Stimulated activated CD4-positive, alpha-beta T cell treated with anti-CD3 and anti-CD28 coated beads, Interleukin-12 subunit alpha, Interleukin-12 subunit beta, amount 100 ng/mL, for 4 hours (primary cell): Measurements from ENCODE around the gene C9orf152.
"Not testable (repeated sequence)": the region's sequence is repeated elsewhere in the genome, so short reads cannot be mapped to it uniquely, and the experiment has no call there.

ENCODE experiments used
- DNase-seq: peaks from one replicate; pipeline ENCODE4 v3.0.0-alpha.2; 2020

The C9orf152 gene

DNA sequence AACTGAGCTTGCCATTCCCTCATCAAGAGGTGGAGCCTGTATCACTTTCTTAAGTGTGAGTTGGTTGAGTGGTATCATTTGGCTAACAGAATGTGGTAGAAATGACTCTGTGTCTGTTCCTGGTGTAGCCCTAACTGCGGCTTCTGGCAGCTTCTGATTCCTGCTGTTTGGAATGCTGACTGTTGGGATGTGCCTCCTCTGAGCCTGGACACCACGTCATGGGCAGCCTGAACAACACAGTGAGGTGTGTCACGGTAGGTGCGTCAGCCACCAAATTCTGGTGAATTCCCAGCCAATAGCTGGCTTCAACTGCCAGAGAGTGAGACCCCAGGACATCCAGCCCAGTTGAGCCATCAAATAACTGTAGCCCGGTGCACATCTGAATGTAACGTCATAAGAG, 6.1 kb upstream of the C9orf152 start:
- DNase-seq, result no peak

DNA sequence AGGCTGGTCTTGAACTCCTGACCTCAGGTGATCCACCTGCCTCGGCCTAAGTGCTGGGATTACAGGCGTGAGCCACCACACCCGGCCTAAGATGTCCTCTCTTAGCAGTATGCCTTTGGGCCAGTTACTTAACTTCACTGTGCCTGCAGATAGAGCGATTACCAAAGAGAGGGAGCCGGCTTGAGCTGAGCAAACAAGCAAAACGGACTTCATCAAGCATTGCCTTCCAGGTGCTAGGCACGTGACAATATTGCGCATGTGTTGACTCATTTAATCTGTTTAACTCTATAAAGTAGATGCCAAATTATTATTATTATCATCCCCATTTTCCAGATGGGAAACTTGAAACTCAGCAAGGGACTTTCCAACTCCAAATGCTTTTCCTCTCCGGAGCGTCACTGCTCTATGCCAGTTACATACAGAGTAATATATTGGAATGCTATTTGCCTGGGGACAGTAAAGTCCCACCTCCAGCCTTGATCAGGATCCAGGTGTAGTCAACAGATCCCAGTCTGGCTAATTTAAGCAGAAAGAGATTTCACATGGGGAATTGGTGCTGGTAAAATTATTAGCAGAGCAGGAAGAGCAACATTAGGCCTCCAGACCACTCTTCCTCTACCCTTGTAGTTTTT, 5.6 kb upstream of the C9orf152 start:
- no peak for DNase-seq

- DNase-seq, result no peak
These were observed 803 bp downstream of the C9orf152 start for GRCh38 chr9:110207071-110207641.

- no peak for DNase-seq
These were observed 1.6 kb downstream of the C9orf152 start for GRCh38 chr9:110206389-110206788.

- DNase-seq, result not testable (repeated sequence)
These were observed 2.3 kb downstream of the C9orf152 start for GRCh38 chr9:110205612-110206011.

DNA sequence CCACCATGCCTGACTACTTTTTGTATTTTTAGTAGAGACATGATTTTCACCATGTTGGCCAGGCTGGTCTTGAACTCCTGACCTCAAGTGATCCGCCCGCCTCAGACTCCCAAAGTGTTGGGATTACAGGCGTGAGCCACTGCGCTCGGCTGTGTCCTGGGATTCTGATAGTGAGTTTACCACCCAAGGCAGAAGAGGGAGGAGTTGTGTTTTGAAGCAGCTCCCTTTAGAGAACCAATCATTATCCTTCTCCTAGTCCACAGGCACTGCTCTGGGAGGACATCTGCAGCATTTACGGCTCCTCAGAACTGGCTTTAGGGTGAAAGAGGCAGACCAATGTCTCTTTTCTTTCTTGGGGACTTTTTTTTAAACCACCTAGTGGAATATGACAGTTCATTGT, 5.7 kb downstream of the C9orf152 start:
- DNase-seq, result no peak

- DNase-seq, result no peak
These were observed 8.3 kb downstream of the C9orf152 start for GRCh38 chr9:110199643-110200042.

DNA sequence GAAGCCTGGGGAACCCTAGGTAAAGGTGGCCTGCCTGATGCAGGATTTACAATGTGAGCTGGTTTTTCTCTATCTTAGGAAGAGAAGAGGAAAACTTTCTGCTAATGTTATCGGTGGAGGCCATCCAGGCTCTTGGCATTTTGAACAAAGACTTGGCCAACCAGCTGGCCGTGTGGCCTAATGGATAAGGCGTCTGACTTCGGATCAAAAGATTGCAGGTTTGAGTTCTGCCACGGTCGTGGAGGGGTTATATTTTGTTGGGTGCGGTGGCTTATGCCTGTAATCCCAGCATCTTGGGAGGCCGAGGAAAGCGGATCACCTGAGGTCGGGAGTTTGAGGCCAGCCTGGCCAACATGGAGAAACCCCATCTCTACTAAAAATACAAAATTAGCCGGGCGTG, 9.6 kb downstream of the C9orf152 start:
- no peak for DNase-seq

DNA sequence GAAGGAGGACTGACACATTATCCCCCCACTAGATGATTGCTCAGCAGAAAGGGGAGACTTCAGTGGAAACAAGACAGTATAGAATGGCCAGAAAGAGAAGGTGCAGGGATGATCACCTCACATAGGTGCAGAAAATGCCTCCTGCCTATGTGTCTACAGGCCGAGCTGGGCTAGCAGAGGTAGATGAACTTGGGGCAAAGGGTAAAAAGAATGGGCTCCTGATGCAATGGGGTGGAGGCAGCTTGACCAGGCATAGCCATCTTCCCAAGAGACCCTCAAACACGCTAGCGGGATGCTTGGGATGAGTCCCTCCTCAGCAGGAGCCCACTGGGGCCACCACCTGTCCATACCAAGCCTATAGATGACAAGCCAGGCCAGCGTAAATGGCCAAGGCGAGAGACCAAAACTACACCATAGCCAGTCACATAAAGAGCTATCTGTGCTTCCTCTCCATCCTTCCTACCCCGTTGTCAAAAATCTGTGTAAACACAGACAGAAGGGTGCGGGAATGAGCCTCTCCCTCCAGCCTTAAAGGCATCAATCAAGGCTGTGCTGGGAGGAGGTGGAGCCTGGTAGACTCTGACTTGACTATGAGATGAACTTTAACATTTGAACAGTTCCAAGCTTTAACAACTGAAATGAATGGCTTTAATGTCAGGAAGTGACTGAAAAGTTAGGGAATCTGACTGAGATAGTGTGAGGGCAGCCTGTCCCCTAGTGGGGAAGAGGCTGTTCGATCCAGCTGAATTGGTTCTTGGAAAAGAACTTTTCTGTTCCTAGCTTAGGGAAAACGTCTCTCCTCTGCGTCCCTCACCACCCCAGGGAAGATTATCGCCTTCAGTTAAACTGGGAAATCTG, 10.4 kb downstream of the C9orf152 start:
- DNase-seq, result no peak

DNA sequence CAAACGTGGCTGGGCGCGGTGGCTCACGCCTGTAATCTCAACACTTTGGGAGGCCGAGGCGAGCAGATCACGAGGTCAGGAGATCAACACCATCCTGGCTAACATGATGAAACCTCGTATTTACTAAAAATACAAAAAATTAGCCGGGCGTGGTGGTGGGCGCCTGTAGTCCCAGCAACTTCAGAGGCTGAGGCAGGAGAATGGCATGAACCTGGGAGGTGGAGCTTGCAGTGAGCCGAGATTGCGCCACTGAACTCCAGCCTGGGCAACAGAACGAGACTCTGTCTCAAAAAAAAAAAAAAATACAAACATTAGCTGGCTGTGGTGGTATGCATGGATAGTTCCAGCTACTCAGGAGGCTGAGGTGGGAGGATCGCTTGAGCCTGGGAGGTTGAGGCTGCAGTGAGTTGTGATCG, 11.9 kb downstream of the C9orf152 start:
- DNase-seq, result not testable (repeated sequence)

- DNase-seq, result no peak
These were observed 15.3 kb downstream of the C9orf152 start for GRCh38 chr9:110192531-110193261.

DNA sequence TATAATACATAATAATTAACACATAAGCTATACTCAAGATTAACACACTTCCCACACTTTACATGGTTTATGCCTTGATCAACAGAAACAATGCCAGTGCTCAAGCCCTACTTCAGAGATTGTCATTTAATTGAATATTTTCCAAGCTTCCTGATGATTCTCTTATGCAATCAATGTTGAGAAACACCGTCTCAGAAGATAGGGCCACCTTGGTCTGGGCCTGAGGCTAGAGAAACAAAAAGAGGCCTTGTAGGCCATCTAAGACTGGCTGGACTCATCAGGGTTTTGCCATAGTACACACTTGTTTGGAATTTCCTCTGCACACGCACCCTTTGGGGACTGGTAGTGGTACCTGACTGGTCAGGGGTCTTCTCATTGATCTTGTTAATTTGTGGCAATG, 16.3 kb downstream of the C9orf152 start:
- DNase-seq, result no peak

GRCh38 chr9:110189559-110190320, 18.2 kb downstream of the C9orf152 start:
- no peak for DNase-seq

DNA sequence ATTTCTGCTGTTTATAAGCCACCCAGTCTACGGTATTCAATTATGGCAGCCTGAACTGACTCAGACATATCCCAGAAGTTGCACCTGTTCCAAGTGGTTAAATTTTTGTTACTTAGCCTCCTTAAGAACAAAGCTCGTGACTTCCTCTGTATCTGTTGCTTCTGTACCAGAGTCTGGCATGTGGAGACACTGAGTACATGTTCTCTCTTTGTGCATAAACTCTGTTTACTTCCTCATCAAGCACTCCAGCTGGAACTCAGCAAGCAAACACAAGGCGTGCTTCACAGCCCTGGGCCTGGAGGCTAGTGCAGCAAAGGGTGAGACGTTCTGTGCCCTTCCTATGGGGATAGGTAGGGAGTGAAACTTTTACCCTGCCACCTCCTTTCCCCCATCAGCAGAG, 19.0 kb downstream of the C9orf152 start:
- DNase-seq, result no peak

GRCh38 chr9:110188101-110188500, 19.9 kb downstream of the C9orf152 start:
- DNase-seq, result no peak

GRCh38 chr9:110187126-110187525, 20.8 kb downstream of the C9orf152 start:
- no peak for DNase-seq

DNA sequence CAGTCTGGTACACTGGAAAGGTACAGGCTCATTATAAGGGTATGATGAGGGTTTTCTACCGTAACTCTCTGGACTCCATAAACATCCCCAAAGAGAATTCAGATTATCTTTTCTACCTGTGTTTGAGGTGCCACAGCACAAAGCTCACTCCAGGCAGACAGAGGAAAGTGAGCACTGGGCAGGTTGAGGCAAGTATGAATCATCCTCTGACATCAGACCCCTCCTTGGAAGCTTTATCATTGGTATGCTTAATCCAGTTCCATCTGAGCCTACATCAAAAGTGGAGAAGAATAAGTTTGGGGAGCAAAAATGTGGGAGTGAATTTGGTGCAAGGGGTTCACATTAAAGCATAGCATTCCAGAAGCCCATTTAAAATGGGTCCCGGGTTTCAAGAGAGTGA, 21.7 kb downstream of the C9orf152 start:
- DNase-seq, result no peak

DNA sequence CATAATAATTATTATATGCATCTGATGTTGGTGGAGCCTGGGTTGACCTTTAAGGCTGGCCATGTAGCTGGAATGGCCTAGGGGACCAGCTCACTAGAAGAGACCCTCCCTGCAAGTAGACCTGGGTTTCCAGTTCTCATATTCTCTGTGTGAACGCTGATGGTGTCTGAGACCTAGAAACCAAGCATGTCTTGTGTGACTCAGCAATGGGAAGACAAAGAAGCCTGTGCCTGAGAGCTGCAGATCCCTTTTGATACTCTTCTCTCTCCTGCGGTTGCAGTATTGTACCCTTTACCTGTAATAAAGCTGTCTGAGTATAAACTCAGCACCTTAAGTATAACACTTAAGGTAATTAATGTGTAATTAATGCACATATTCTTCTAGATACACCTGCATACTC, 22.2 kb downstream of the C9orf152 start:
- no peak for DNase-seq

DNA sequence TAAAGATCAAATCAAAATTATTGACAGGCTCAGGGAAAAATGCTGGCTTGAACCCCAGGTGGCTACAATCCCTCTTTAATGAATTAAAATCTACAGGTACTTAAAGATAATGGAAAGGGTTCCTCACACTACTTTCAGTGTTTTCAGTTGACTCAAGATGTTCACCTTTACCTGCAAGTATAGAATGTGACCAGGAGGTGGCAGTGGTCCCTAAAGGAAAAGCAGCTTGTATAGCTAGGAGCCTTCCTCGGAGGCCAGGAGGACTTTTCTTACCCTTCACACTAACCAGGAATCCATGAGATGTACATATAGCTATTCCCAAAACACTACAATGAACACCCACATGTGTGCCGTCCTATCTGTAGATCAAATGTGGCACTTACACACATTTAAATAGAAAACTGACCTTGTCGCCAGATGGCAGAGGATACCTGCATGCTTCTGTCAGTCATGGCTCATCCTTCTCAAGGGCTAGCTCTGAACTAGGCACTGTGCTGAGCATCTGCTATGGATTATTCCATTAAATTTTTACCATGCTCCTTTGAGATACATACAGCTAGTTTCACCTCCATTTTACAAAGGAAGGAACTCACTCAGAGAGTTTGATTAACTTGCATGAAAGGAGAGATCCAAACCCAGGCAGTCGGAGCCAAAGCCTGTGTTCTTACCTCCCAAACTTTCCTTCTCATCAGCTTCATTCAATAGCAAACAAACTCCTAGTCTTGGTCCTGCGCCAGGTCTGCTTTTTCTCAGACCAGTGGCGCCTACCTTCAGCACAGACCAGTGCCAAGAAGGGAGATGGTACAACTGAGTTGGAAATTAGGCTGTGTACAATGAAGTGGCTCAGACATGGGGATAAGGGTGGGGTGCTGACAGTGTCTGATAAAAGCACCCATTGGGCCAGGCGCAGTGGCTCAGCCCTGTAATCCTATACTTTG, 24.5 kb downstream of the C9orf152 start:
- peak; percentile 32 for DNase-seq

DNA sequence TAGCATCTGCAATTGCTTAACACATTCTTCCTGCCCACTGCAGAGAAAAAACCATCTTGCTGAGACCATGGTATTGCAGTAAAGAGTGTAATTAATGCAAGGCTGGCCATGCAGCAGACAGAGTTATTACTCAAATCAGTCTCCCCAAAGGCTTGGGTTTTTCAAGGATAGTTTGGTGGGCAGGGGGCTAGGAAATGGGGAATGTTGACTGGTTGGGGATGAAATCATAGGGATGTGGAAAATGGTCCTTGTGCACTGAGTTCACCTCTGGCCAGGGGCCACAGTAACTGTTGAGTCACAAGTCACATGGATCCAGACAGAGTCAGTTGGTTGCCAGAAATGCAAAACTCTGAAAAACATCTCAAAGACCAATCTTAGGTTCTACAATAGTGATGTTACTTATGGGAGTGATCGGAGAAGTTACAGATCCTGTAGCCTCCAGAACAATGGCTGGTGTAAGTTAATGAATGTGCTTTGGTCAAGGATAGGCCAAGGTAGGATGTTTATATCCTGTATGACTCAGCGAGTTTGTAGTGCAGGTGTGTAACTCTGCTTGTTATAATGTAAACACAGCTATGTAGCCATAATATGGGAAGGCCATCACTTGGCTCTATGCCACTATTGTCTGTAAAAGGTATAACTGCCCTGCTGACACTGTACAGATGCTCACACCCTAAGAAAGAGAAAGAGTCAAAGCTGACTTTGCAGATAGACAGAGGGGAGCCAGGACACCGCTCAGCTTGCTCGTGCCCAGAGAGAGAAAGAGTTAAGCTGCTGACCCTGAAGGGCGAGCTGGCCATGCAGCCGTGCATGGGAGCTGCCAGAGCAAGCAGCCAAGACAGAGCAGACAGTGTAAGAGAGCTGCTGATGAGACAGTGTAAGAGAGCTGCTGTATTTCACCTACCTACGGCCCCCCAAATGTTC, 27.2 kb downstream of the C9orf152 start:
- DNase-seq, result no peak
